ENCODE results near the gene IRAK1.

DNA sequence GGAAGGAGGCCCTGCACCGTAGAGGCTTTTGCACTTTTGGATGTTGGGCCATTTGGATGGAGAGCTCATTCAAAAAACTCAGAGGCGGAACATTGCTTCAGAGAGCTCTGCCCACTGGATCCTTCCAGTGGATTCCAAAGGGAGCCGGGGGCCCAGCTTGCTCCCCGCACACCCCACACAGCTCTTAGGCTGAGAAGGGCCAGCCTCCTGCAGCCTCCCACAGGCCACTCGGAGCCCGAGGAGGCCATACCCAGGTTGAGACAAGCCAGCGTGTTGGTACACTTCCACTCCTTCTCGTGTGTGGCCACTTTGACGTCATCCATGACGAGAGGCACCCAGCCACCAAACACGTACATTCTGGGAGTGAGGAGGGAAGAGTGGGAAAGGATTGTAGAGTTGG is 58.4 kb downstream of the IRAK1 start:
- TF ChIP-seq, protein P1, sequence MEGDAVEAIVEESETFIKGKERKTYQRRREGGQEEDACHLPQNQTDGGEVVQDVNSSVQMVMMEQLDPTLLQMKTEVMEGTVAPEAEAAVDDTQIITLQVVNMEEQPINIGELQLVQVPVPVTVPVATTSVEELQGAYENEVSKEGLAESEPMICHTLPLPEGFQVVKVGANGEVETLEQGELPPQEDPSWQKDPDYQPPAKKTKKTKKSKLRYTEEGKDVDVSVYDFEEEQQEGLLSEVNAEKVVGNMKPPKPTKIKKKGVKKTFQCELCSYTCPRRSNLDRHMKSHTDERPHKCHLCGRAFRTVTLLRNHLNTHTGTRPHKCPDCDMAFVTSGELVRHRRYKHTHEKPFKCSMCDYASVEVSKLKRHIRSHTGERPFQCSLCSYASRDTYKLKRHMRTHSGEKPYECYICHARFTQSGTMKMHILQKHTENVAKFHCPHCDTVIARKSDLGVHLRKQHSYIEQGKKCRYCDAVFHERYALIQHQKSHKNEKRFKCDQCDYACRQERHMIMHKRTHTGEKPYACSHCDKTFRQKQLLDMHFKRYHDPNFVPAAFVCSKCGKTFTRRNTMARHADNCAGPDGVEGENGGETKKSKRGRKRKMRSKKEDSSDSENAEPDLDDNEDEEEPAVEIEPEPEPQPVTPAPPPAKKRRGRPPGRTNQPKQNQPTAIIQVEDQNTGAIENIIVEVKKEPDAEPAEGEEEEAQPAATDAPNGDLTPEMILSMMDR (IDR thresholded peaks at IDR 0.05), result no peak
- TF ChIP-seq POLR2AphosphoS5 (IDR thresholded peaks at IDR 0.05), result no peak
